Panc1 (cell line): Measurements from ENCODE around the gene ACP7. TPM values are rescaled to one million over a fixed set of nuclear protein-coding genes. Genes with fewer than 3 reads are reported as not detected.
A peak's percentile ranks its signal among the peaks of the same experiment; 100 is the strongest.

Experiments
- ATAC-seq: fragments of 200-7000 bp; cut with Tn5 transposase; 2 replicates; pipeline ENCODE4 v1.9.1; 2020; ENCODE audit warnings: mild to moderate bottlenecking, moderate library complexity
- BruUV-seq: library from RNA; stranded (reverse); fragments of 400-500 nt; replicated peaks from 2 replicates; lab custom pipeline; 2021; lab: Mats Ljungman, UMichigan
- CTCF ChIA-PET: fragments of 300-600 bp; sonication (Branson Sonifier 250); formaldehyde crosslinking; loops from one replicate; lab custom pipeline; 2022; ENCODE audit warnings: antibody characterized with exemption; lab: Charles Lee
- POLR2A ChIA-PET: fragments of 300-600 bp; sonication (Branson Sonifier 250); formaldehyde crosslinking; loops from one replicate; lab custom pipeline; 2022; ENCODE audit warnings: antibody characterized with exemption; lab: Charles Lee
- DNase-seq: peaks from one replicate; pipeline ENCODE4 v3.0.0-alpha.2; 2010; ENCODE audit warnings: low read depth, low spot score
- H3K27ac ChIP-seq: 2 replicates; pipeline ENCODE4 v1.5.1; 2011; ENCODE audit warnings: mild to moderate bottlenecking, low read length, inconsistent platforms
- H3K27me3 ChIP-seq: fragments of 200-500 bp; sonication (Bioruptor generic); 2 replicates; pipeline ENCODE4 v1.6.0; 2014; ENCODE audit warnings: low read length, inconsistent platforms; ENCODE audit not compliant: control insufficient read depth, insufficient read depth
- H3K36me3 ChIP-seq: fragments of 200-500 bp; sonication (Bioruptor generic); 2 replicates; pipeline ENCODE4 v1.5.1; 2014; ENCODE audit warnings: inconsistent platforms, mild to moderate bottlenecking, low read length, moderate library complexity; ENCODE audit not compliant: control insufficient read depth, insufficient read depth
- H3K4me1 ChIP-seq: 2 replicates; pipeline ENCODE4 v1.5.1; 2011; ENCODE audit warnings: inconsistent platforms, mild to moderate bottlenecking, low read length, moderate library complexity; ENCODE audit not compliant: control insufficient read depth, insufficient read depth
- H3K4me3 ChIP-seq, 2 experiments: 2 replicates each; pipeline ENCODE4 v1.5.1; 2011 to 2012; ENCODE audit warnings: low read depth in 2 of 2, low read length in 2 of 2, mild to moderate bottlenecking in 2 of 2, inconsistent platforms in 1 of 2, moderate library complexity in 1 of 2
- H3K9me3 ChIP-seq: fragments of 200-500 bp; sonication (Bioruptor generic); 2 replicates; pipeline ENCODE4 v1.5.1; 2014; ENCODE audit warnings: low read depth, mild to moderate bottlenecking, inconsistent platforms, low read length, moderate library complexity; ENCODE audit not compliant: control insufficient read depth, insufficient read depth
- CTCF ChIP-seq: fragments of 450-650 bp; IDR thresholded peaks from 2 replicates; pipeline ENCODE4 v1.5.1; 2017; ENCODE audit warnings: mild to moderate bottlenecking
- POLR2AphosphoS5 ChIP-seq: IDR thresholded peaks from 2 replicates; pipeline ENCODE4 v1.6.1; 2012; ENCODE audit warnings: mild to moderate bottlenecking, low read depth, low read length, moderate library complexity
- REST ChIP-seq, 2 experiments: IDR thresholded peaks; 2 replicates each; pipeline ENCODE4 v1.6.1; 2011 to 2012; ENCODE audit warnings: low read depth in 2 of 2, control low read depth in 1 of 2, low read length in 1 of 2, mild to moderate bottlenecking in 1 of 2, moderate library complexity in 1 of 2; ENCODE audit not compliant: insufficient read depth in 1 of 2
- SIN3A ChIP-seq: IDR thresholded peaks from 2 replicates; pipeline ENCODE4 v1.6.1; 2012; ENCODE audit warnings: low read depth, mild to moderate bottlenecking, low read length, moderate library complexity, borderline replicate concordance; ENCODE audit not compliant: insufficient read depth
- TCF7L2 ChIP-seq: IDR thresholded peaks from 2 replicates; pipeline ENCODE4 v1.6.1; 2011; ENCODE audit warnings: mild to moderate bottlenecking, low read depth, low read length, inconsistent platforms
- in situ Hi-C: cut with HindIII; loops from 2 replicates; pipeline ENCODE4 v1.10.0; 2016; ENCODE audit warnings: low sequenced_read_pairs, low pct_unique_long_range_greater_than_20kb
- intact Hi-C: fragments of 100-400 bp; cut with micrococcal nuclease; formaldehyde crosslinking; loops from one replicate; pipeline ENCODE4 v1.10.0; 2022; ENCODE audit not compliant: unreplicated experiment
- total RNA-seq: library from RNA; stranded (reverse); gene quantifications from one replicate; pipeline ENCODE4 v1.2.1, GENCODE V29; 2021; ENCODE audit not compliant: unreplicated experiment

The ACP7 gene
- total RNA-seq, 1 experiment from 2014 or later, result 10.3 TPM

GRCh38 chr19:39152066-39152465 is 67.9 kb downstream of the ACP7 start:
- CTCF ChIA-PET, result interaction anchor here (0.6 to 1.1 kb wide), 3 partner anchors 30 to 314 kb away, joined by 3 read pairs; no protein-coding TSS in a partner anchor
- no TSS peak for BruUV-seq
- Histone ChIP-seq H3K27ac (no peak overlapping the region), H3K27me3 (no peaks in the 10 kb centered on the region), H3K9me3 (no peaks in the 10 kb centered on the region), H3K4me3 (no peak overlapping the region), H3K36me3 (no peaks in the 10 kb centered on the region), H3K4me1 (peaks cover 33% of the 10 kb centered on the region)
- no peak for ATAC-seq
- POLR2A ChIA-PET, result no interaction called here
- in situ Hi-C loops, result no loop called here
- intact Hi-C loops, result no loop called here
- no peak for DNase-seq
- TF ChIP-seq POLR2AphosphoS5 (no peak), CTCF (no peak), TCF7L2 (no peak), SIN3A (no peak), REST (IDR thresholded peaks at IDR 0.05; ENCODE audit: insufficient read depth in 1 of 2, low read depth in 2 of 2, low read length in 1 of 2) (no peak)

GRCh38 chr19:39154100-39154628 is 70.0 kb downstream of the ACP7 start:
- Histone ChIP-seq H3K27me3 (no peaks in the 10 kb centered on the region), H3K9me3 (no peaks in the 10 kb centered on the region), H3K4me1 (peaks cover 51% of the 10 kb centered on the region), H3K4me3 (no peak overlapping the region), H3K27ac (0 out of 2 replicates have a peak overlapping the region, but pooled peaks have one; percentile 5), H3K36me3 (no peaks in the 10 kb centered on the region)
- BruUV-seq, result TSS peak; percentile 37
- ChIA-PET CTCF (interaction anchor here (0.5 kb wide), 1 partner anchor 21 kb away, joined by 4 read pairs; no protein-coding TSS in a partner anchor), POLR2A (interaction anchor here (0.6 kb wide), 4 partner anchors 37 to 262 kb away, joined by 3 to 14 read pairs (median 8); no protein-coding TSS in a partner anchor)
- intact Hi-C loops, result no loop called here
- DNase-seq (no peak), ATAC-seq (no peak)
- TF ChIP-seq POLR2AphosphoS5 (no peak), SIN3A (no peak), TCF7L2 (no peak), REST (IDR thresholded peaks at IDR 0.05; ENCODE audit: insufficient read depth in 1 of 2, low read depth in 2 of 2, low read length in 1 of 2) (no peak), CTCF (no peak)
- in situ Hi-C loops, result no loop called here
